Measurements from ENCODE around the gene IDS.
"Not testable (repeated sequence)": the region's sequence is repeated elsewhere in the genome, so short reads cannot be mapped to it uniquely, and the experiment has no call there.

The IDS gene, protein sequence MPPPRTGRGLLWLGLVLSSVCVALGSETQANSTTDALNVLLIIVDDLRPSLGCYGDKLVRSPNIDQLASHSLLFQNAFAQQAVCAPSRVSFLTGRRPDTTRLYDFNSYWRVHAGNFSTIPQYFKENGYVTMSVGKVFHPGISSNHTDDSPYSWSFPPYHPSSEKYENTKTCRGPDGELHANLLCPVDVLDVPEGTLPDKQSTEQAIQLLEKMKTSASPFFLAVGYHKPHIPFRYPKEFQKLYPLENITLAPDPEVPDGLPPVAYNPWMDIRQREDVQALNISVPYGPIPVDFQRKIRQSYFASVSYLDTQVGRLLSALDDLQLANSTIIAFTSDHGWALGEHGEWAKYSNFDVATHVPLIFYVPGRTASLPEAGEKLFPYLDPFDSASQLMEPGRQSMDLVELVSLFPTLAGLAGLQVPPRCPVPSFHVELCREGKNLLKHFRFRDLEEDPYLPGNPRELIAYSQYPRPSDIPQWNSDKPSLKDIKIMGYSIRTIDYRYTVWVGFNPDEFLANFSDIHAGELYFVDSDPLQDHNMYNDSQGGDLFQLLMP

DNA sequence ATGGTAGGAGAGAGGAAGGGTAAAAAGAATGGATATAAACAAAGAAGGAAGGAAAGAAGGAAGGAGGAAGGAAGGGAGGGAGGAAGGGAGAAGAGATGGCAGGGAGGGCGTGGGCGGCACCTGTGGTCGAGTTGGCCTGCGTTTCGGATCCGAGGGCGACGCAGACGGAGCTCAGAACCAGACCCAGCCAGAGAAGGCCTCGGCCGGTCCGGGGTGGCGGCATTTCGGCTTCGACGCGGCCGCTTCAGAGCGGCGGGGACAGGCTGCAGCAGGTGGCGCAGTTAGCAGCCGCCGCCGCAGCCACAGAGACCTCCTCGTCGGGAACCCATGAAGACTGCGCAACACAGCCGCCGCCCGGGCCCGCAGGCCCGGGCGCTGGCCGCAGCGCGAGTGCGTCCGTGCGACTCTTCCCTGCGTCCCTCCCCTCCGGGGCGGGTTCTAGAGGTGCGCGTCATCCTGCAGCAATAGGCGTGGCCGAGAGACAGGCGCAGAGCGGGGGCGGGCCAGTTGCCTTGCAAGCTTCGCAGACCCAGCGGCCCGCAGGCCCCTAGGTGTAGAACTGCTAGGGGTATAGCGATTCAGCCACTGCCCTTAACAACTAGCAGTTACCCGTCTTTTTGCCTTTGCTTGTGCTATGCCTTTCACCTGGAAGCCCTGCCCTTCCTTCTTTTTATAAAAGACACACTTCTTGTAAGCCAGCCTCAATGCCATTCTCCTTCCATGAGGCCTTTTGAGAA lies at the start of gene IDS:
TSS of gene IDS (minus strand) at position 392 of the 737 bp plus-strand sequence. CDS start at position 223, 169 bp downstream.
- peak; percentile 91 for DNase-seq

- not testable (repeated sequence) for DNase-seq
These were observed 46.8 kb upstream of the IDS start for GRCh38 chrX:149551939-149552248.

GRCh38 chrX:149551245-149551938 lies 46.3 kb upstream of the IDS start:
- not testable (repeated sequence) for DNase-seq

- DNase-seq: peak; percentile 22
These were observed 45.3 kb upstream of the IDS start for GRCh38 chrX:149550454-149550853.

DNA sequence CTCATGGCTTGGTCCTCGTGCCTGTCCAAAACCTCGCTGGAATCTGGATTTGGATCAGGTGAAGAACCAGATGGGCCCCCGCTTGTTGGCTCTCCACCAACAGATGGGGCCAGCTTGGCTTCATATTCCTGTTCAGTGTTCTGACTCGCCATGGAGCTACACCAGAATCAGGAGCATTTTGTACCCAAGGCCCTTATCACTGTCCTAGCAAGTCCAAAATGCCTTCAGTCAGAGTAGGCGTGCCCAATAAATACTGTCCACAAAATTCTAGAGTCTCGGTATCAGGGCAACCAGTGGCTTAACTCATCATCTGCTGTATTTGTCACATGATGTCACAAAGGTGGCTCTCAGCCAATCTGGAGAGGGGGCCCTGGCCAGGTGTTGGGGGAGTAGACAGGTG lies 44.6 kb upstream of the IDS start, which contains the start of gene HSFX3:
TSS of gene HSFX3 (minus strand) at position 224 of the 400 bp plus-strand sequence. CDS start at position 152, 72 bp downstream.
- not testable (repeated sequence) for DNase-seq

- not testable (repeated sequence) for DNase-seq
These were observed 42.7 kb upstream of the IDS start for GRCh38 chrX:149547782-149548181.

DNA sequence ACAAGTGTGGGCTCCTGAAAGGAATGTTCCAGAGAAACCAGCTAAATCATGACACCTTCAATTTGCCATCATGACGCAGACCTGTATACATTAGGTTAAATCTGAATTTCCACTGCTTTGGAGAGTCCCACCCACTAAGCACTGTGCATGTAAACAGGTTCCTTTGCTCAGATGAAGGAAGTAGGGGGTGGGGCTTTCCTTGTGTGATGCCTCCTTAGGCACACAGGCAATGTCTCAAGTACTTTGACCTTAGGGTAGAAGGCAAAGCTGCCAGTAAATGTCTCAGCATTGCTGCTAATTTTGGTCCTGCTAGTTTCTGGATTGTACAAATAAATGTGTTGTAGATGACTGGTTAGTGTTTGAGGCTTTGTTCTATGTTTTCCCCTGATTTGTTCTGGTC lies 41.9 kb upstream of the IDS start:
- DNase-seq: not testable (repeated sequence)

- not testable (repeated sequence) for DNase-seq
These were observed 40.7 kb upstream of the IDS start for GRCh38 chrX:149545545-149546543.

- no peak for DNase-seq
These were observed 36.5 kb upstream of the IDS start for GRCh38 chrX:149541521-149542047.

- DNase-seq: peak; percentile 94
These were observed 35.8 kb upstream of the IDS start, which contains the start of gene EOLA1 for GRCh38 chrX:149540621-149541520. Gene EOLA1 (plus strand): TSS chrX:149541012. CDS start chrX:149545631, 4,619 bp downstream.

- DNase-seq: peak; percentile 90
These were observed 35.1 kb upstream of the IDS start for GRCh38 chrX:149540131-149540620.

- peak; percentile 94 for DNase-seq
These were observed 34.4 kb upstream of the IDS start for GRCh38 chrX:149539283-149540130.

- DNase-seq: not testable (repeated sequence)
These were observed 32.4 kb upstream of the IDS start for GRCh38 chrX:149537474-149537873.

DNA sequence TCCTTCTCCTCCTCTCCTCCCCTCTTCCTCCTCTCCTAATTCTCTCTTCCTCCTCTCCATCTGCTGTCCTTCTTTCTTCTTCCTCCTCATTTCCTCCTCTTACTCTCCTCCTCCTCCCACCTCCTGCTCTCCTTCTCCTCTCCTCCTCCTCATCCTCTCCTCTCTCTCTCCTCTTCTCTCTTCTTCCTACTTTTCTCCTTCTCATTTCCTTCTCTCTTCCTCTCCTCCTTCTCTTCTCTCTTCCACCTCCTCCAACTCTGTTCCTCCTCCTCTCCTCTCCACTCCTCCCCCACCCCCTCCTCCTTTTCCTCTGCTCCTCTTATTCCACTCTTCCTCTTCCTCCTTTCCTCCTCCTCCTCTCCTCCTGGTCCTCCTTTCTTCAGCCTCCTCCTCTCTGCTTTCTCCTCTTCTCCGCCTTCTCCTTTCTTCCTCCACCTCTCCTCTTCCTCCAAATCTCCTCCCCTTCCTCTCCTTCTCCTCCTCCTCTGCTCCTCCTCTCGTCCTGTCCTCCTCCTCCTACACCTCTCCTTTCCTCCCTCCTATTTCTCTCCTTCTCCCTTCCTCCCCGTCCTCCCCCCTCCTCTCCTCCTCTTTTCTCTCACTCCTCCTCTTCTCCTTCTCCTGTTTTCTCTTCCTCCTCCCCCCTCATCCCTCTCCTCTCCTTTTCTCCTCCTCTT lies 30.0 kb upstream of the IDS start:
- DNase-seq: not testable (repeated sequence)

DNA sequence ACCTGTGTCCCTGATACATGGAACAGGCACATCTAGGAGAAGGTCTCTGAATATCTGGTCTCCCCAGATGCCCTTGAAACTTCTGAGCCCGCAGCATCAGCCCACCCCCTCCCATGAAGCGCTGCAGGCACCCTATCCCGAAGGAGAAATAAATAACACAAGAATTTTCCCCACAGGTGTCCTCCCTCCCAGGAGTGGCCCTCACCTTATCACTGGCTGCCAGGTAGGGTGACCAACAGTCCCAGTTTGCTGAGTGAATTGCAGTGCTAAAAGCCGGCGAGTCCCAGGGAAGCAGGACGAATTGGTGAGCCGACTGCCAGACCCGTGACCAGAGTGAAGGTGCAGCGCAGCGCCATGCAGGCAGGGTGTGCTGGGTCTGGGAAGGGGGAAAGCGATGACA lies 28.9 kb upstream of the IDS start:
- DNase-seq: not testable (repeated sequence)

GRCh38 chrX:149532868-149533267 lies 27.8 kb upstream of the IDS start:
- DNase-seq: not testable (repeated sequence)

DNA sequence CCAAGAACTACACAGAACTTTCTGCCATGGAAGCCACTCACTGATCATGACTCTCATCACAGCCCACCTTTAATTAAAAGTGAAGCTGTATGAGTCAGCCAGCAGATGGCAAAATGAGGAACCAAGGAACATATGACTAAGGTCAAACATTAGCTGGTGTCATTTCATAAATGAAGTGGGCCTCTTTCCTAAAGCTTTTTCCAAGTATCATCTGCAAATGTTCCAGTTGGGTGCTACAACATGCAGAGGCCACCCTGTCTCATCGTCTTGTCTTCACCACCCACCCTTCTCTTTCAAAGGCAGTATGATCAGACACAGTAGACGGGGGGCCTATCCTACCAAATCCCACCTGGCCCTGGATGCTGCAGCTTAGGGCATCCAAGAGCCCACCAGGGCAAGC lies 26.5 kb upstream of the IDS start:
- DNase-seq: no peak

- DNase-seq: no peak
These were observed 23.3 kb upstream of the IDS start for GRCh38 chrX:149528381-149528780.
